DND-41 (cell line): ENCODE data around the gene CFAP54.

Source experiments
- CTCF ChIP-seq: IDR thresholded peaks from 2 replicates; pipeline ENCODE4 v1.5.1; 2012; ENCODE audit warnings: borderline replicate concordance, low read length, moderate library complexity, mild to moderate bottlenecking; ENCODE audit not compliant: poor library complexity, severe bottlenecking; ENCODE audit errors: extremely low read depth
- EZH2 ChIP-seq: IDR thresholded peaks from 3 replicates; pipeline ENCODE4 v1.6.1; 2012; ENCODE audit warnings: borderline replicate concordance, low read depth, mild to moderate bottlenecking, moderate library complexity, low read length, inconsistent platforms; ENCODE audit not compliant: severe bottlenecking

- TF ChIP-seq CTCF (no peak), EZH2 (no peak)
Measured at GRCh38 chr12:96719660-96720362, 230.4 kb downstream of the CFAP54 start.
